Stimulated activated CD4-positive, alpha-beta T cell treated with anti-CD3 and anti-CD28 coated beads, Interleukin-4, amount 100 ng/mL, for 1 hour (primary cell): Measurements from ENCODE around the gene ZDHHC19.
"Not testable (repeated sequence)": the region's sequence is repeated elsewhere in the genome, so short reads cannot be mapped to it uniquely, and the experiment has no call there.

Source experiments
- DNase-seq: peaks from one replicate; pipeline ENCODE4 v3.0.0-alpha.2; 2020

Gene ZDHHC19

DNA sequence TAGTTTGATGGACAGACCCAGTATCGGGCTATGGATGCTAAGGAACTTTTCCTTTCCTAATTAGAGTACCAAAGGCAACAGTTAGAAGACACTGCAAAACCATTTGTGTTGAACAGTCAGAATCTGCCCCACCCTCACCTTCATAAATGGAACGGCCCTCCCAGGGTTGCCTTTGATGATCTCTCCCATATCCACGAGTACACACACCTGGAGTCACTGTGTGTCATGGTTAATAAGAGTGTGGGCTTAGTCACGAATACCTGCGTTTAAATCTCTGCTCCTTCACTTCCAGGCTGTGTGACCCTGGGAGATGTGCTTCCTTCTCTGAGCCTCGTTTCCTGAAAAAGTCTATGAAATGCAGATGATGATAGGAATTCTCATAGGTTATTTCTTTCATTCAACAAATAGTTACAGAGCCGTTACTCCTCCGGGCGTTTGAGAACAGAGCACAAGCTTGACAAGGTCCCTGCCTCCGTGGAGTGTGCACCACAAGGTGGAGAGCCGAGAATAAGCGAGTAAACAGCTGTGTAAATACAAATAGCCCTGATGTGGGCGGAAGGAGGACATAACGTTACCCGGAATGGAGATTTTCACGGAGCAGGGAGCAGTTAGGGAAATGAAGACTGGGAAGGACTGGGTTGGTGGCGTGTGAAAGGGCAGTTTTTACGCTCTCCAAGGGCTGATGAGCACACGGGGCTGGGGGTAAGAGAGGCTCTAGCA, 11.8 kb upstream of the ZDHHC19 start:
- no peak for DNase-seq

DNA sequence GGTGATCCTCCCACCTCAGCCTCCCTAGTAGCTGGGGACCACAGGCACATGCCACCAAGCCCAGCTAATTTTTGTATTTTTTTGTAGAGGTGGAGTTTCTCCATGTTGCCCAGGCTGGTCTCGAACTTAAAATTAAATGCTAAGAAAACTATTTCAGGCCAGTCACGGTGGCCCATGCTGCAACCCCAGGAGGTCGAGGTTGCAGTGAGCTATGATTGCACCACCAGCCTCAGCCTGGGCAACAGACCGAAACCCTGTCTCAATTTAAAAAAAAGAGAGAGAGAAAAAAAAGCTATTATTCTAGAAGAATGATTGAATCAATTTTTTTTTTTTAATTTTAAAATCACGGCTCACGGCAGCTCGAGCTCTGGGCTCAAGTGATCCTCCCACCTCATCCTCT, 9.8 kb upstream of the ZDHHC19 start:
- no peak for DNase-seq

DNA sequence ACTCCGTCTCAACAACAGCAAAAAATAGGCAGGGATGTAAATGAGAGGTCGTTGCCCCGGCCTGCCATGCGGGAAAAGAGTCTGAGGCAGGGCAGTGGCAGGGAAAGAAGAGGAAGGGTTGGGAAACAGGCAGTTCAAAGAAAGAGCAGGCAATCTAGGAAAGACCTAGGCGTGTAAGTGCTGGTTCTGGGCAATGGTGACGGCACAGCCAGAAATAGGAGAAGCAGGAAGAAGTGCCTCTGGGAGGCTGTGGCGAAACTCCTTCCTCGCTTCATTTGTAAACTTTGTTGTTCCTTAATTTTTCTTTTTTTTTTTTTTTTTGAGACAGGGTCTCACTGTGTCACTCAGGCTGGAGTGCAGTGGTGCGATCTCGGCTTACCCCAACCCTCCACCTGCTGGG, 9.4 kb upstream of the ZDHHC19 start:
- no peak for DNase-seq

DNA sequence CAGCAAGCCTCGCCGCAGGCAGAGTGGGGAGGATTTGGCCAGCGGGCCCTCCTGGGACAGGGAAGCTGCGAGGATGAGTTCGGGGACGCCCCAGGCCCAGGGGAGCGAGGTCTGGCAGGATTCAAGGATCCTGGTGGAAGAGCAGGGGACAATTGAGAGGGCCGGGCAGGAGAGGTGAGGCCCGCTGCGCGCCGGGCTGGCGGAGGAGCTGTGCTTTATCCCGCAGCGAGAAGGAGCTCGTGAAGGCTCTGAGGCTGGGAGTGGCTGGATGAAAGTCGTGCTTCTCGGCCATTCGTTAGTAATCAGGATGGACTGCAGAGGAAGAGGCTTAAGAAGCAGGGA, 8.7 kb upstream of the ZDHHC19 start:
- DNase-seq, result no peak

DNA sequence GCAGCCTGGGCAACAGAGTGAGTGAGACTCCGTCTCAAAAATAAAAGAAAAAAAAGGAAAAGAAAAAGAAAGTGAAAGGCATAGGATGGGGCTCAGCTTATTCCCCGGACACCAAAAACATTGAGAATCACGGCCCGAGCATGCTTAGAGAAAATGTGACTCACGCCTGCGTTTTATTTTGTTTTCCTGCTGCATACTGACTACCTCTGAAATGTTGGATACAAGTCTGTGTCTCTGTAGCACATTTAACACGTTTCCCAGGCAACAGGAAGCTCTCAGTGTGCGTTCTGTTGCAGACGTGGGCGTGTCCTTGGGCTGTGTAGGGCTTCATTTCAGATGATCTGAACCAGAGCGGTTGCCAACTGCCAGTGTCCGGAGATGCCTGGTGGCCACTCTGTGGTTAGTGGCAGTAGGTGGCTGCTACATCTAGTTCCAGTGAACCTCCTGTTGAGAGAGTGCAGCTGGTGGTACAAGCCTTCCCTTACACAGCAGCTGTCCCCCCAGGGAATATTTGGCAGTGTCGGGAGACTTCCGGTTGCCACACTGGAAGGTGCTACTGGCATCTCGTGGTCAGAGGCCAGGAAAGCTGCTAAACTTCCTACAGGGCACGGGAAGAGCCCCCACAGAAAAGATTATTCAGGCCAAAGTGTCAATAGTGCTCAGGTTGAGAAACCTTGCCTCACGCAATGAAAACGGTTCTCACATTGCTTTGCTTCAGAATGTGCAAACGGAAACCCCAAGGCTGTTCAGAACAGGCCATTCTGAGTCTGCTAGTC, 8.2 kb upstream of the ZDHHC19 start:
- DNase-seq, result peak; percentile 51

DNA sequence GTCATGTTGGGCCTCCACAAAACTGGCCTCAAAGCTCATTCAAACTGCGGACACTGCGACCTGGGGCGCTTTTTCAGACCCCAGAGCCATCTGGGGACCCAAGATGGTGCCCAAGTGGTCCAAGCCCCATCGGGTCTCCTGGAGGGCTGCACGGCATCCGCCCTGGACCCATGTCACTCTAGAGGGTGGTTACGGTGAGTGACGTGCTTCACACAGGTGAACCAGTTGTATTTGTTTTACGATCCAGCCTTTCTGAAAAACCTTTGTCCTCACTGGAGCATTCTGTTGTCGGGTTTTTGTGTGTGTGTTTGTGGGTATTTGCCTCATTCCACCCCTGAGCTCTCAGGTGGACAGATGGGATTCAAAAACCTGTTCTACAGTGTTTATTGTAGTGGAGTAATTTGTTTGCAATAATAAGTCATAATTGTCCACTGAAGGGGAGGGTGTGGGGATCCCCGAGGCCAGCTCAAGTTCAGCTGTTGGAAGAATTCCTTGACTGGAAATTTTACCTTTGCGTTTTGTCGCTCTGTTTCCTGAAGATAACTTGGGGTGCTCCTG, 7.0 kb upstream of the ZDHHC19 start:
- DNase-seq, result no peak

DNA sequence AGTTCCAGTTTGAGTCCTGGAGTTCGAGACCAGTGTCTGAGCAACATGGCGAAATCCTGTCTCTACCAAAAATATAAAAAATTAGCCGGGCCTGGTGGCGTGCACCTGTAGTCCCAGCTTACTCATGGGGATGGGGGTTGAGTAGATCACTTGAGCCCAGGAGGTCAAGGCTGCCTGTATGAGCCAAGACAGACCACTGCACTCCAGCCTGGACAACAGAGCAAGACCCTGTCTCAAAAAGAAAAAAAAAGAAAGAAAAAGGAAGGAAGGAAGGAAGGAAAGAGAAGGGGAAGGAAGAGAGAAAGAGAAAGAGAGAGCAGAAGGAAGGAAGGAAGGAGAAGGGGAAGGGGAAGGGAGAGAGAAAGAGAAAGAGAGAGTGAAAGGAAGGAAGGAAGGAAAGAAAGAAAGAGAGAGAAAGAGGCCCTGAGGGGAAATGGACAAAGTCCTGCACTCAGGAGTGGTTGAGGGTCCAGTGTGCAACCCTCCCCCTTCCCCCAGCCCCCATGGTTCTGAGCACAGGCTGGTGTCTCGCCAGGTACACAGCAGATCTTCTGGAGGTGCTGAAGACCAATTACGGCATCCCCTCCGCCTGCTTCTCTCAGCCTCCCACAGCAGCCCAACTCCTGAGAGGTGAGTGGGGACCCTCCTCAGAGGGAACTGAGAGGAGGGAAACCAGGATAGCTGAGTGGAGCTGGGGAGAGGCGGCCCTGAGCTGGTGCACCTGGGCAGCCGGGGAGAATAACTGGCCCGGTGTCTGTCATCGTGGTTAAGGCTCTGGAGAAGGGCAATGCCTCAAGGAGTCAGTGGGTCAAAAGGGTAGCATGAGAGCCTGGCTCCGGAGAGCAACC, 6.3 kb upstream of the ZDHHC19 start:
- DNase-seq, result no peak

DNA sequence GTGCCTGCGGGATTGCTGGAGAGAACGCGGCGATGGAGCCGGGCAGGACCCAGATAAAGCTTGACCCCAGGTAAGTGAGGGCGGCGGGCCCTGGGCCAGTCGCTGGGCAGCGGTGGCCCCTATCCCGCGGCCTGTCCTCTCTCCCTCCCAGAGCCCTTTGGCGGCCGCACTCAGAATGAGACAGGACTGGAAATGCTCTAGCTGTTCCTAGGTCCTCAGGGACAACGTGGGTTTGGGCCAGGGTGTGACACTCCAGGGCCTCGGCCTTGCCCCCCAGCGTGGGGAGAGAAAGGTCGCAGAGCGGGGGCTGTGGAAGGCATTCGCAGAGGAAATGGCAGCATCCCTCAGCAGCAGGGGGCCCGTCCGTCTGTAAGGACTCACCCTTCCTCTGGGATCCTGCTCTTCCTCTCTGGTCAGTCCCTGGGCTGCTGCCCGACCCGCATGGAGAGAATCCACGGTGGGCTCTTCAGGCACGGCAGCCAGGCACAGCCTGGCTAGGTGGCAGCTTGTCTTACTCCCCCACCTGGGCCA, 5.5 kb upstream of the ZDHHC19 start:
- no peak for DNase-seq

DNA sequence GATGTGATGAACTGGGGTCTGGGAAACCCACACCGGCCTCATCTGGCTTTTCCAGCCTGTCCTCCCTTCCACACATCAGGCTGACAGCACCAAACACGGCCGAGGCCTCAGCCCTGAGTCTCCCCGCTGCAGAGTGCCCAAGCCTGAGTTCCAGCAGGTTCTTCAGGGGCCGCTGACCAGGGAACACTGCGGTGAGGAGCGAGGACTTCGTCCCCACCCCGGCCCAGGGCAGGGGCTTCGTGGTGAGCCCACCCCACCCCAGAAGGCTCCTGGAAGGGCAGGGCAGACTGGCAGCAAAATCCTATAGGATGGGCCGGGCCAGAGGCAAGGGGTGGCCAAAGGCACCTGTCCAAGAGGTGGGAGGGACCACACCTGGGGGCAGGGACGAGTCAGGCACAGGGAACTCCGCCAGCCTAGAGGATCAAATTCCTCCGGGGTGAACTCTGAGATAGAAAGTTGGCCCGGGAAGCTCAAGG, 4.9 kb upstream of the ZDHHC19 start, which contains the start of gene SLC51A:
SLC51A (plus strand) TSS at position 446 of the 476 bp plus-strand sequence. CDS start 179 bp downstream, outside the sequence.
- no peak for DNase-seq

DNA sequence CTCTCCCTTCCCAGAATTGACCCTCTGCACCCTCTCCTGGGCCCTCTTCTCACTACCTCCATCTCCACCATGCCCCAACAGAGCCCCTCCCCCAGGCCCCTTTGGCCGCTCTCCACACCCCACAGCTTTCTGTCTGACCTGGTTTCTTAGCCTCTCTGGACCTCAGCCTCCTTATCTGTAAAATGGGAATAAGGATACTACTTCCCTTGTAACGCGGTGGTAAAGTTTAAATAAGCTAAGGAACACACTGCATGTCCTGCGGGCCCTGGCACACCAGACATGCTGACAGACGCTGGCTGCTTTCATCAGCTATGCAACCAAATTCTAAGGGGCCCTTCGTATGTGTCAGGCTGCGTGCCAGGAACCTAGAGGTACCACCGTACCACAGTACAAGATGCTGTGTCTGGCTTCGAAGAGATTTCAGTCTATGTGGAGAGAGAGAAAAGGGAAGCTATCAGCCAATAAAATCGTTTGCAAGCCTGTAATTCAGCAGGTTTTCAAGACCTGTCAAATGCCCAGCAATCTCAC, 4.4 kb upstream of the ZDHHC19 start:
- DNase-seq, result no peak

DNA sequence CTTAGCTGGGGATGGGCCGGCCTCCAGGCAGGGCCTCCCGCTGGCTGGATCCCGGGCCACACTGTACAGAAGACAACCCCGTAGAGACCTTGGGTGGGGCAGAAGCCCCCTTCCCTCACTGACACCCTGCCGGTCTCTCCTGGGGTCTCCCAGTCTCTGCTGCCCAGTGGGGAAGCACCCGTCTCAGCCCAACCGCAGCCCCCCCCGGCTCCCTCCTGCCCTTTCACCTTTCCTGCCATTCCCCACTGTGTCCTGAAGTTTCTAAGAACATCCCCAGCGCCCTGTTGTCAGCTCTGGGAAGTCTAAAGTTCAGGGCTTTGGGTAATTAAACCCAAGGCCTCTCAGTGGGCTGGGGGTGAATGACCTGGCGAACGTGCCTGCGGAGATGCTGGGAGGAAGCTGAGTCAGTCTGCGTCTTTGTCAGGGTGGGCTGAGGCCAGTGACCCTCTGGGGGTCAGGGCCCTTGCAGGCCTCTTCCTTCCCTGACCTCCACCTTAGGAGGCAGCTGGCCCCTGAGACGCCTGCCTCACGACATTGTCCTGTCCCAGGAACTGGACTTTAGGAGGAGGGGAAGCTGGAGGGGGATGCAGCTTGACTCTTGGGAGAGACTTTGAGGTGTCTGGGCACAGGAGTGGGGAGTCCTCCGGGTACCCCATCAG, 3.7 kb upstream of the ZDHHC19 start:
- DNase-seq, result no peak

DNA sequence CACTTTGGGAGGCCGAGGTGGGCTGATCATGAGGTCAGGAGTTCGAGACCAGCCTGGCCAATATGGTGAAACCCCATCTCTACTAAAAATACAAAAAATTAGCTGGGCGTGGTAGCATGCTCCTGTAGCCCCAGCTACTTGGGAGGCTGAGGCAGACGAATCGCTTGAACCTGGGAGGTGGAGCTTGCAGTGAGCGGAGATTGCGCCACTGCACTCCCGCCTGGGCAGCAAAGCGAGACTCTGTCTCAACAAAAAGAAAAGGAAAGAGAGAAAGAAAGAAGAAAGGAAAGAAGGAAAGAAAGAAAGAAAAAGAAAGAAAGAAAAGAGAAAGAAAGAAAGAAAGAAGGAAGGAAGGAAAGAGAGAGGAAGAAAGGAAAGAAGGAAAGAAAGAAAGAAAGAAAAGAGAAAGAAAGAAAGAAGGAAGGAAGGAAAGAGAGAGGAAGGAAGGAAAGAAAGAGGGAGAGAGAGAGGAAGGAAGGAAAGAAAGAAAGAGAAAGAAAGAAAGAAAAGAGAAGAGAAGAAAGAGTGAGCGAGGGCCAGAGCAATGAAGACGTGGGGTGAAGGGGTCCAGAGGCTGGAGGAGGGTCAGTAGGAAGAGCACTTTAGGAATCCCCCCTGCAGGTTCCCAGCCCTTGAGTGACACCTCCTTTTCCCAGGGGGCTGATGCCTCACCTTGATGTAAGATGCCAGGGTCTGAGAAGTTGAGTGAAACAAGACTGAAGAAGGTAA, 1.1 kb downstream of the ZDHHC19 start:
- not testable (repeated sequence) for DNase-seq

DNA sequence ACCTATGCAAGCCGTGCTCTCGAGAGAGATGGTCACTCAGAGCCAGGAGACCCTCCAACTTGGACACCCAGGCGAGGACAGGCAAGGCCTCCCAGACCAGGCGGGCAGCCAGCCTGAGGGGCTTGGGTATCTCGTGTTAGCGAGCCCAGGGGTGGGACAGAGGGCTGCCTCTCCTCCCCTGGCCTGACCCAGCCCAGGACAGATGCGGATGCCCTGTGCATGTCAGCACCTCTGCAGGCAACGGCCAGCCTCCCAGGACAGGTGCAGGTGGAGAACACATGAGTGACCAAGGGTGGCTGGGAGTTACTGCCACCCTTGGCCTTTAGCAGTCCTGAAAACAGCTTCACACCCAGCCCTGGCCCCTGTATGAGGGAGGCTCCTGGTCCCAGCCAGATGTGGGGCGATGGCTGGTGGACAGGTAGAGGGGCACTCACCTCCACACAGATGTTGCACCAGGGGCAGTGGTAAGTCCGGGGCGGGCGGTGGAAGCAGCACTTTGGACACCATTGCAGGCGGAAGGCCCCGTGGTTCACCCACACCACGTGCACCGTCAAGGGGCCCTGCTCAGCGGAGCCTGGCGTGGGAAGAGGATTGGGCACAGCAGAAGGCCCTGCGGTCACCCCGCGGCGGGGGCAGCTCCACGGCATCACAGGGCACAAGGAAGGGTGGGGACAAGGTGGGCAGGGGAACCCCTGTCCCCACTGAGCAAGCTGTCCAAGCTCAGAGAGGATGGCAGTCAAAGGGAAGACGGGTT, 2.1 kb downstream of the ZDHHC19 start:
- DNase-seq, result no peak

DNA sequence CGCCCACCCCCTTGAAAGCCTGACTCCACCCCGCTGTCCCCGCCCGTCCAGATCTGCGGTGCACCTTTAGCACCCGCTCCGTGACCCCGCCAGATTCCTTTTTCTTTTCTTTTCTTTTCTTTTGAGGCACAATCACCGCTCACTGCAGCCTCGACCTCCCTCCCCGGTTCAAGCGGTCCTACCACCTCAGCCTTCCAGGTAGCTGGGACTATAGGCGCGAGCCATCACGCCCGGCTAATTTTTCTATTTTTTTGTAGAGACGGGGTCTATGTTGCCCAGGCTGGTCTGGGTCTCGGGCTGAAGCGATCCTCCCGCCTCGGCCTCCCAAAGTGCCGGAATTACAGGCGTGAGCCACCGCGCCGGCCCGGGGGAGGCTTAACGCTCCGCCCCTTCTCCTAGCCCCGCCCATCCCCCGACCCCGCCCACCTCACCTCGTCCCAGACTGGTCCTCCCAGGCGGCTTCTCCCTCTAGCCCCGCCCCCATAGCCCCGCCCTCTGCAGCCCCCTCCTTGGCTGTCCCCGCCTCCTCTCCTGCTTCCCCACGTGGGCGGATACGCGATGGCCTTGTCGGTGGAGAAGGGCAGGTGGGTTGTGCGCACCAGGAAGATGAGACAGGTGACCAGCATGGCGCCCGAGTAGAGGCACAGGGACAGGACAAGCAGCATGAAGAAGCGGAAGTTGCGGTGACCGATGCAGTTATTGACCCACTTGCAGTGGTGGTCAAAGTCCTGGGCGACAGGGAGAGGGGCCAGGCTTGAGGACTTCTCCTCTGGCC, 3.2 kb downstream of the ZDHHC19 start:
- peak; percentile 60 for DNase-seq

DNA sequence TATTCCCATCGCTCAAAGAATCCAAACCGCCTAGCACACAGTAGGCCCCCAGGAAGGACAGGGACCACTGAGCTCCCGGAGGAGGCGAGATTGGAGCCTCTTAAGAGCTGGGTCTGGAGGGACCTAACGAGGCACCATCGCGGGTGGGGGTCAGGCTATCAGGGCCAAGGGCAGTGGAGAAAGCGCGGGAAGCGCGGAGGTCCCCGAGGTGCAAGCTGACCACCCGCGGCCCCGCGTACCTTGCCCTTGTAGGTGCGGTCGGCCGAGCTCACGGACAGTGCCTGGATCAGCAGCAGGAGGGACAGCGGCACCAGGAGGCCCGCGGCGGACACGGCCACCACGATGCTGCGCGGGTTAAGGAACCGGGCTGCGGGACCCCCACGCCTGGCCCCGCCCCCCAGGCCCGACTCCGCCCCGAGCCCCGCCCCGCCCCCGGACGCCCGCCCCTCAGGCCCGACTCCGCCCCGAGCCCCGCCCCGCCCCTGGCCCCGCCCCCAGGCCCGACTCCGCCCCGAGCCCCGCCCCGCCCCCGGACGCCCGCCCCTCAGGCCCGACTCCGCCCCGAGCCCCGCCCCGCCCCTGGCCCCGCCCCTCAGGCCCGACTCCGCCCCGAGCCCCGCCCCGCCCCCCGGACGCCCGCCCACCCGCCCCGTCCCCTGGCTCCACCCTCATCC, 3.9 kb downstream of the ZDHHC19 start:
- DNase-seq, result peak; percentile 36

DNA sequence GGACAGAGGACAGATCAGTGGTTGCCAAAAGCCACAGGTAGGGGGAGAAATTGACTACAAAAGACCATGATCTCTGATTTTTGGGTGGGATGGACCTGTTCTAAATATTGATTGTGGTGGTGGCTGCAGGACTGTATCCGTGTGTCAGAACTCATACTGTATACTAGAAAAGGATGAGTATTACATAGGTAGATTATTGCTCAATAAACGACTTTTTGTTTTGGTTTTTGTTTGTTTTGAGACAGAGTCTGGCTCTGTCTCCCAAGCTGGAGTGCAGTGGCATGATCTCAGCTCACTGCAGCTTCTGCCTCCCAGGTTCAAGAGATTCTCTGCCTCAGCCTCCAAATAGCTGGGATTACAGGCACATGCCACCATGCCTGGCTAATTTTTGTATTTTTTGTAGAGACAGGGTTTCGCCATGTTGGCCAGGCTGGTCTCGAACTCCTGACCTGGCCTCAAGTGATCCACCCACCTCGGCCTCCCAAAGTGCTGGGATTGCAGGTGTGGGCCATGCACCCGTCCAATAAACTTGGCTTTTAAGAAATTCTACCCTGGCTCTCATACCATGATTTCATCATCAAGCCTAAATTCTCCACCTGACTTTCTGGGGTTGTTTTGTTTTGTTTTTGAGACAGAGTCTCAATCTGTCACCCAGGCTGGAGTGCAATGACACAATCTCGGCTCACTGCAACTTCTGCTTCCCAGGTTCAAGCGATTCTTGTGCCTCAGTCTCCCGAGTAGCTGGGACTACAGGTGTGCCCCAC, 5.6 kb downstream of the ZDHHC19 start:
- DNase-seq, result not testable (repeated sequence)

DNA sequence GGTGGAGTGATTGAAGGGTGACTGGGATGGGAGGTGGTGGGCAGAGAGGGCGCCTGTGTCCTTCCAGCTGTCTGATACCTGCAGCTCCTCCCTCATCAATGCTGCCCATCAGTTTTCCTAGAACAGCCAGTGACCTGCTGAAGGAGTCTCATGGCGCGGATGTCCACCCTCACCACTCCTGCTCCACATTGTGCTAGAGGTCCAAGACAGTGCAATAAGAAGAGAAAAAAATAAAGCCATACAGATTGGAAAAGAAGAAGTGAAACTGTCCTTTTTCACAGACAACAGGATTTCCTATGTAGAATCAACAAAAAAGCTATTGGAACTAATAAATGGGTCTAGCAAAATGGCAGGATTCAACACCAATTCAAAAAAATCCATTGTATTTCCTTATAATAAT, 7.4 kb downstream of the ZDHHC19 start:
- no peak for DNase-seq

DNA sequence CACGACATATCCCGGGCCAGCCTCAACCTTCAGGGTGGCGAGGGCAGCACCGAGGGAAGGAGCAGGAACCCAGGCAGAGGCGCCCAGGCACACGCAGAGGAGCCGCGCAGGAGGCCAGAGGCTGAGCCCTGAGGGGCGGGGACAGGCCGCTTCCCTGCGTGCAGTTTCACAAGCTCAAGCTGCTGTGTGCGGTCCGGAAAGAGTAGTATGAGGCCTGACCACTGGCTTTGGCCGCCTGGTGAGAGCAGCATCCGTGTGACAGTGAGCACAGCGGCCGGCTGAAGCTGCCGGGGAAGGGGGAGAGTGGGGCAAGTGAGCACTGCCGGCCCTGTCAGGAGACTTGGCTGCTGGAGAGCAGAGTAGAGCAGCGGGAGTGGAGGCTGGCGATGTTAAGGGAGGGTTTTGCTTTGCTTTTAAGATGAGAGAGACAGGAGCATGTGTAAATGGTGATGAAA, 8.7 kb downstream of the ZDHHC19 start:
- DNase-seq, result no peak
